Neuronal stem cell (in vitro differentiated cells): ENCODE measurements around the gene GPS1.
A peak's percentile ranks its signal among the peaks of the same experiment; 100 is the strongest.

Source experiments
- DNase-seq: peaks from one replicate; pipeline ENCODE4 v3.0.0-alpha.2; 2013; ENCODE audit warnings: low spot score
- H2AFZ ChIP-seq: one replicate; pipeline ENCODE4 v1.6.1; 2013; ENCODE audit warnings: mild to moderate bottlenecking, low read length, inconsistent platforms
- H2AK5ac ChIP-seq: 2 replicates; pipeline ENCODE4 v1.6.1; 2013; ENCODE audit warnings: low read depth, mild to moderate bottlenecking, inconsistent platforms, low read length, moderate library complexity, mixed read lengths
- H2BK120ac ChIP-seq: 2 replicates; pipeline ENCODE4 v1.6.1; 2013; ENCODE audit warnings: low read depth, mild to moderate bottlenecking, inconsistent platforms, low read length, moderate library complexity, mixed read lengths
- H2BK12ac ChIP-seq: one replicate; pipeline ENCODE4 v1.6.1; 2013; ENCODE audit warnings: low read length, inconsistent platforms
- H2BK15ac ChIP-seq: 2 replicates; pipeline ENCODE4 v1.6.1; 2013; ENCODE audit warnings: mild to moderate bottlenecking, low read length, inconsistent platforms, mixed read lengths
- H2BK5ac ChIP-seq: one replicate; pipeline ENCODE4 v1.6.1; 2013; ENCODE audit warnings: inconsistent platforms, mild to moderate bottlenecking, low read length, moderate library complexity
- H3K14ac ChIP-seq: one replicate; pipeline ENCODE4 v1.6.1; 2013; ENCODE audit warnings: low read length, inconsistent platforms
- H3K18ac ChIP-seq: 2 replicates; pipeline ENCODE4 v1.6.1; 2013; ENCODE audit warnings: low read length, inconsistent platforms
- H3K23ac ChIP-seq: 2 replicates; pipeline ENCODE4 v1.6.1; 2013; ENCODE audit warnings: low read depth, mild to moderate bottlenecking, mixed read lengths, low read length, inconsistent platforms; ENCODE audit not compliant: poor library complexity
- H3K27ac ChIP-seq: replicated peaks from 3 replicates; pipeline ENCODE4 v1.5.1; 2013; ENCODE audit warnings: low read length, inconsistent platforms
- H3K27me3 ChIP-seq, 3 experiments: 2 replicates each; pipeline ENCODE4 v1.6.1; 2013; ENCODE audit warnings: low read length in 3 of 3, mild to moderate bottlenecking in 2 of 3, inconsistent platforms in 1 of 3, low read depth in 1 of 3, mixed read lengths in 1 of 3, moderate library complexity in 1 of 3; ENCODE audit not compliant: control insufficient read depth in 3 of 3, insufficient read depth in 3 of 3
- H3K36me3 ChIP-seq, 2 donors: replicated peaks in 1 of 2; 2 replicates each; pipeline ENCODE4 v1.6.1; 2013; ENCODE audit warnings: low read length in 2 of 2; ENCODE audit not compliant: control insufficient read depth in 2 of 2, insufficient read depth in 2 of 2
- H3K4ac ChIP-seq: 2 replicates; pipeline ENCODE4 v1.6.1; 2013; ENCODE audit warnings: inconsistent platforms, mild to moderate bottlenecking, low read length, moderate library complexity
- H3K4me1 ChIP-seq, 2 donors: 1 replicate in 1 of 2; 2 replicates in 1 of 2; pipeline ENCODE4 v1.6.1; 2013; ENCODE audit warnings: low read length in 2 of 2, low read depth in 1 of 2; ENCODE audit not compliant: control insufficient read depth in 2 of 2, insufficient read depth in 1 of 2
- H3K4me2 ChIP-seq: one replicate; pipeline ENCODE4 v1.6.1; 2013; ENCODE audit warnings: mild to moderate bottlenecking, low read length, inconsistent platforms; ENCODE audit not compliant: insufficient read depth, poor library complexity, severe bottlenecking
- H3K4me3 ChIP-seq, 2 donors: 2 replicates each; pipeline ENCODE4 v1.5.1; 2013; ENCODE audit warnings: low read length in 2 of 2, mild to moderate bottlenecking in 2 of 2, inconsistent platforms in 1 of 2, moderate library complexity in 1 of 2
- H3K79me1 ChIP-seq: one replicate; pipeline ENCODE4 v1.6.1; 2013; ENCODE audit warnings: low read depth, mild to moderate bottlenecking, inconsistent platforms, low read length, moderate library complexity
- H3K9ac ChIP-seq: one replicate; pipeline ENCODE4 v1.6.1; 2013; ENCODE audit warnings: mild to moderate bottlenecking, low read depth, low read length, inconsistent platforms; ENCODE audit not compliant: poor library complexity
- H3K9me3 ChIP-seq, 2 donors: replicated peaks in 1 of 2; 2 replicates each; pipeline versions ENCODE3 to v1.6.1; 2013; ENCODE audit warnings: low read length in 2 of 2, mild to moderate bottlenecking in 2 of 2, inconsistent platforms in 1 of 2, low read depth in 1 of 2, mixed read lengths in 1 of 2, moderate library complexity in 1 of 2; ENCODE audit not compliant: control insufficient read depth in 2 of 2, insufficient read depth in 1 of 2
- H4K8ac ChIP-seq: one replicate; pipeline ENCODE4 v1.6.1; 2013; ENCODE audit warnings: low read depth, mild to moderate bottlenecking, inconsistent platforms, low read length, moderate library complexity
- H4K91ac ChIP-seq: one replicate; pipeline ENCODE4 v1.6.1; 2013; ENCODE audit warnings: low read length, low read depth, mild to moderate bottlenecking, inconsistent platforms; ENCODE audit not compliant: poor library complexity
- WGBS, 2 donors: extraction: QIAGEN DNeasy Blood & Tissue Kit; methylation state at CpG; one replicate each; pipeline ENCODE4 v1.1.7; 2013; ENCODE audit warnings: missing lambda C conversion rate in 2 of 2, mixed read lengths in 1 of 2; ENCODE audit not compliant: insufficient read length in 2 of 2, insufficient replicate concordance in 1 of 2; ENCODE audit errors: extremely low coverage in 2 of 2; 5-methylcytosine and 5-hydroxymethylcytosine counted together

GPS1 gene

GRCh38 chr17:82035956-82036633 lies 15.6 kb upstream of the GPS1 start:
- Histone ChIP-seq H4K8ac (no peak overlapping the region), H3K4ac (no peak overlapping the region), H2AFZ (no peak overlapping the region), H3K18ac (no peak overlapping the region), H3K23ac (peak overlapping the region; percentile 97), H2BK15ac (no peak overlapping the region), H2BK5ac (peak overlapping the region; percentile 39), H3K9ac (peak overlapping the region; percentile 38), H2BK12ac (no peak overlapping the region), H3K4me1 (peaks cover 14 to 22% of the 10 kb centered on the region in 2 donors), H3K14ac (no peak overlapping the region), H4K91ac (no peak overlapping the region), H2BK120ac (no peak overlapping the region), H3K27me3 (no peaks in the 10 kb centered on the region), H3K9me3 (no peaks in the 10 kb centered on the region), H2AK5ac (peak overlapping the region; percentile 96), H3K27ac (no peak overlapping the region), H3K4me3 (peak overlapping the region in 1 of 2 donors; percentile 92), H3K36me3 (peaks cover 8 to 33% of the 10 kb centered on the region in 2 donors), H3K79me1 (peaks cover 10% of the 10 kb centered on the region), H3K4me2 (peak overlapping the region; percentile 99)
- no CpG with 5 or more reads among the region's 20 CpGs for WGBS, 2 donors
- DNase-seq = no peak

GRCh38 chr17:82036634-82037091 lies 15.0 kb upstream of the GPS1 start:
- Histone ChIP-seq H2BK5ac (peak overlapping the region; percentile 90), H3K27me3 (no peaks in the 10 kb centered on the region), H3K14ac (peak overlapping the region; percentile 84), H3K9me3 (no peaks in the 10 kb centered on the region), H3K9ac (peak overlapping the region; percentile 92), H3K4me3 (peak overlapping the region; percentile 78 to 92), H3K23ac (peak overlapping the region; percentile 97), H3K18ac (peak overlapping the region; percentile 89), H3K27ac (no peak overlapping the region), H3K79me1 (peaks cover 10% of the 10 kb centered on the region), H2AK5ac (peak overlapping the region; percentile 96), H2BK120ac (peak overlapping the region; percentile 87), H3K4me2 (peak overlapping the region; percentile 99), H4K8ac (no peak overlapping the region), H2AFZ (peak overlapping the region; percentile 93), H3K36me3 (peaks cover 8 to 33% of the 10 kb centered on the region in 2 donors), H3K4me1 (peaks cover 14 to 22% of the 10 kb centered on the region in 2 donors), H4K91ac (no peak overlapping the region), H2BK12ac (peak overlapping the region; percentile 84), H2BK15ac (peak overlapping the region; percentile 96), H3K4ac (peak overlapping the region; percentile 76)
- WGBS, 2 donors = no CpG with 5 or more reads among the region's 23 CpGs
- no peak for DNase-seq

- Histone ChIP-seq H3K27me3 (no peaks in the 10 kb centered on the region), H4K91ac (no peak within 1 kb of the TSS), H3K4ac (peak within 1 kb of the TSS; percentile 76), H3K9me3 (no peaks in the 10 kb centered on the region), H2AFZ (peak within 1 kb of the TSS; percentile 93), H3K4me2 (peak within 1 kb of the TSS; percentile 99), H3K14ac (peak within 1 kb of the TSS; percentile 84), H3K79me1 (peaks cover 10% of the 10 kb centered on the region), H3K27ac (peak within 1 kb of the TSS; percentile 89), H2BK120ac (peak within 1 kb of the TSS; percentile 87), H3K4me1 (peaks cover 12 to 18% of the 10 kb centered on the region in 2 donors), H4K8ac (no peak within 1 kb of the TSS), H2BK15ac (peak within 1 kb of the TSS; percentile 96), H2BK12ac (peak within 1 kb of the TSS; percentile 84), H2BK5ac (peak within 1 kb of the TSS; percentile 90), H3K9ac (peak within 1 kb of the TSS; percentile 92), H3K23ac (peak within 1 kb of the TSS; percentile 97), H3K18ac (peak within 1 kb of the TSS; percentile 97), H3K36me3 (peaks cover 8 to 33% of the 10 kb centered on the region in 2 donors), H3K4me3 (peak within 1 kb of the TSS; percentile 78 to 92), H2AK5ac (peak within 1 kb of the TSS; percentile 96)
- DNase-seq = peak; percentile 97
- no CpG with 5 or more reads among the region's 92 CpGs for WGBS, 2 donors
Measured at GRCh38 chr17:82037092-82037888, 14.4 kb upstream of the GPS1 start, which contains the start of gene DCXR. TSS of gene DCXR (minus strand) at chr17:82037697. CDS start at chr17:82037682, 15 bp downstream.

GRCh38 chr17:82037889-82038195 lies 13.9 kb upstream of the GPS1 start:
- Histone ChIP-seq H3K27ac (no peak overlapping the region), H3K18ac (no peak overlapping the region), H2BK120ac (no peak overlapping the region), H2BK12ac (no peak overlapping the region), H3K79me1 (peaks cover 10% of the 10 kb centered on the region), H3K27me3 (no peaks in the 10 kb centered on the region), H3K4me3 (peak overlapping the region in 1 of 2 donors; percentile 92), H3K9ac (no peak overlapping the region), H2BK15ac (no peak overlapping the region), H2AFZ (peak overlapping the region; percentile 93), H3K36me3 (peaks cover 8 to 32% of the 10 kb centered on the region in 2 donors), H3K4me1 (peaks cover 9 to 13% of the 10 kb centered on the region in 2 donors), H3K9me3 (no peaks in the 10 kb centered on the region), H3K23ac (no peak overlapping the region), H4K8ac (no peak overlapping the region), H3K4ac (no peak overlapping the region), H2AK5ac (no peak overlapping the region), H2BK5ac (no peak overlapping the region), H3K4me2 (peak overlapping the region; percentile 19), H4K91ac (no peak overlapping the region), H3K14ac (no peak overlapping the region)
- WGBS, 2 donors = no CpG with 5 or more reads among the region's 10 CpGs
- no peak for DNase-seq
